Measurements from ENCODE around the gene MIS18BP1. TPM values are rescaled to one million over a fixed set of nuclear protein-coding genes. Genes with fewer than 3 reads are reported as not detected.

MIS18BP1 gene
- total and polyA plus RNA-seq, 9 donors = 12.5 to 44.3 (median 20.4) TPM

DNA sequence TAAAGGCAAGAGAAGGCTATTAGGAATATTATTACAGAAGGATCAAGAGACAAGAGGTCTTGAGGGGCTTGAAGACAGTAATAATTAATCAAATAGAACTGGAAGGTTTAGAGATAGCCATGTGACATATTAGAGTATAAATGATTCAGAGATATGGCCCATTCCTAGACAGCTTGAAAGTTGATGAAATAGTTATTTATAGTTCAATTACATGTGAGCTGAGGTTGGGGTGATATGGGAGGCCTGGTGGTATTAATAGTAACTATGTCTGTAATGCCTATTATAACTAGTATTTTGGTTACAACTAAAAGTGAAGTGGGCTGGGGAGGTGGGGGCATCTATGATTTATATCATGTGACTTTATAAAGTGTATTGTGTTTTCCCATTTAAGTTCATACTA, 14.1 kb upstream of the MIS18BP1 start:
- Histone ChIP-seq H3K9me3 (no peaks in the 10 kb centered on the region), H3K36me3 (no peaks in the 10 kb centered on the region), H3K27me3 (no peaks in the 10 kb centered on the region), H3K27ac (no peak overlapping the region), H3K4me3 (no peak overlapping the region), H3K4me1 (ENCODE audit: insufficient read depth) (no peaks in the 10 kb centered on the region)
- intact Hi-C loops (cut with DNase I) = loop anchor here in 1 of 4 donors (5.0 kb wide), 1 partner anchor 355 kb away; no protein-coding TSS in a partner anchor
- no peak for DNase-seq
- TF ChIP-seq, protein P1, sequence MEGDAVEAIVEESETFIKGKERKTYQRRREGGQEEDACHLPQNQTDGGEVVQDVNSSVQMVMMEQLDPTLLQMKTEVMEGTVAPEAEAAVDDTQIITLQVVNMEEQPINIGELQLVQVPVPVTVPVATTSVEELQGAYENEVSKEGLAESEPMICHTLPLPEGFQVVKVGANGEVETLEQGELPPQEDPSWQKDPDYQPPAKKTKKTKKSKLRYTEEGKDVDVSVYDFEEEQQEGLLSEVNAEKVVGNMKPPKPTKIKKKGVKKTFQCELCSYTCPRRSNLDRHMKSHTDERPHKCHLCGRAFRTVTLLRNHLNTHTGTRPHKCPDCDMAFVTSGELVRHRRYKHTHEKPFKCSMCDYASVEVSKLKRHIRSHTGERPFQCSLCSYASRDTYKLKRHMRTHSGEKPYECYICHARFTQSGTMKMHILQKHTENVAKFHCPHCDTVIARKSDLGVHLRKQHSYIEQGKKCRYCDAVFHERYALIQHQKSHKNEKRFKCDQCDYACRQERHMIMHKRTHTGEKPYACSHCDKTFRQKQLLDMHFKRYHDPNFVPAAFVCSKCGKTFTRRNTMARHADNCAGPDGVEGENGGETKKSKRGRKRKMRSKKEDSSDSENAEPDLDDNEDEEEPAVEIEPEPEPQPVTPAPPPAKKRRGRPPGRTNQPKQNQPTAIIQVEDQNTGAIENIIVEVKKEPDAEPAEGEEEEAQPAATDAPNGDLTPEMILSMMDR (IDR thresholded peaks at IDR 0.05) = no peak
- no peak for TF ChIP-seq POLR2A (IDR thresholded peaks at IDR 0.05)
- TF ChIP-seq EP300 (IDR thresholded peaks at IDR 0.05) = no peak

DNA sequence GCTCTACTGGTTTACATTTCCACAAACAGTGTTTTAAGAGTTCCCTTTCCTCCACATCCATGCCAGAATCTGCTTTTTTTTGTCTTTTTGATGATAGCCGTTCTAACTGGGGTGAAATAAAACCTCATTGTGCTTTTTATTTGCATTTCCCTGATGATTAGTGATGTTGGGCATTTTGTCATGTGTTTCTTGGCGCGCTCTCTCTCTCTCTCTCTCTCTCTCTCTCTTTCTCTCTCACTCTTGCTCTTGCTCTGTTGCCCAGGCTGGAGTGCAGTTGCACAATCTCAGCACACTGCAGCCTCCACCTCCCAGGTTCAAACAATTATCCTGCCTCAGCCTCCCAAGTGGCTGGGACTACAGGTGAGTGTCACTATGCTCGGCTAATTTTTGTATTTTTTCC, 9.6 kb upstream of the MIS18BP1 start:
- intact Hi-C loops (cut with DNase I) = no loop called here
- no peaks in the 10 kb centered on the region for H3K27me3 ChIP-seq
- H3K27ac ChIP-seq = no peak overlapping the region
- no peak overlapping the region for H3K4me3 ChIP-seq
- no peaks in the 10 kb centered on the region for H3K36me3 ChIP-seq
- H3K9me3 ChIP-seq = peaks cover 0 to 6% of the 10 kb centered on the region in 2 donors
- TF ChIP-seq POLR2A (IDR thresholded peaks at IDR 0.05) (no peak), EP300 (IDR thresholded peaks at IDR 0.05) (no peak)
- TF ChIP-seq, protein P1 (IDR thresholded peaks at IDR 0.05) = no peak
- DNase-seq = no peak
- no peaks in the 10 kb centered on the region for H3K4me1 ChIP-seq (ENCODE audit: insufficient read depth)
- WGBS, 3 donors = 87 to 89% (median 89%) methylated on average over 4 of the region's 4 CpGs

GRCh38 chr14:45261209-45261608, 8.2 kb upstream of the MIS18BP1 start:
- no peak for DNase-seq

GRCh38 chr14:45258805-45259204, 5.8 kb upstream of the MIS18BP1 start:
- Histone ChIP-seq H3K9me3 (peaks cover 0 to 6% of the 10 kb centered on the region in 2 donors), H3K4me3 (no peak overlapping the region), H3K4me1 (ENCODE audit: insufficient read depth) (no peaks in the 10 kb centered on the region), H3K36me3 (no peaks in the 10 kb centered on the region), H3K27me3 (no peaks in the 10 kb centered on the region), H3K27ac (no peak overlapping the region)
- no peak for TF ChIP-seq EP300 (IDR thresholded peaks at IDR 0.05)
- TF ChIP-seq, protein P1 (IDR thresholded peaks at IDR 0.05) = no peak
- no peak for TF ChIP-seq POLR2A (IDR thresholded peaks at IDR 0.05)
- intact Hi-C loops (cut with DNase I) = loop anchor here in 1 of 4 donors (10.0 kb wide), 1 partner anchor 344 kb away; no protein-coding TSS in a partner anchor
- DNase-seq = no peak
- WGBS, 3 donors = 96 to 99% (median 96%) methylated on average over 3 of the region's 3 CpGs

More at GRCh38 chr14:45261209-45261608, 8.2 kb upstream of the MIS18BP1 start:
- H3K36me3 ChIP-seq = no peaks in the 10 kb centered on the region
- 26 to 41% (median 28%) methylated on average over 2 of the region's 2 CpGs for WGBS, 3 donors
- peaks cover 0 to 6% of the 10 kb centered on the region in 2 donors for H3K9me3 ChIP-seq
- no peak overlapping the region for H3K4me3 ChIP-seq
- no peaks in the 10 kb centered on the region for H3K4me1 ChIP-seq (ENCODE audit: insufficient read depth)
- H3K27ac ChIP-seq = no peak overlapping the region
- intact Hi-C loops (cut with DNase I) = no loop called here
- H3K27me3 ChIP-seq = no peaks in the 10 kb centered on the region
- no peak for TF ChIP-seq POLR2A (IDR thresholded peaks at IDR 0.05)
- TF ChIP-seq EP300 (IDR thresholded peaks at IDR 0.05) = no peak
- TF ChIP-seq, protein P1 (IDR thresholded peaks at IDR 0.05) = no peak

Data from ovary (tissue), 9 donors.